PFSK-1 (cell line): Measurements from ENCODE around the gene SCAMP2.

ENCODE experiments used
- FOXP2 ChIP-seq: optimal IDR thresholded peaks from 2 replicates; pipeline ENCODE3; 2011; ENCODE audit warnings: borderline replicate concordance, control low read depth, inconsistent platforms; ENCODE audit not compliant: insufficient read depth; ENCODE audit errors: extremely low read length, extremely low read depth
- POLR2AphosphoS5 ChIP-seq: IDR thresholded peaks from 2 replicates; pipeline ENCODE4 v1.6.1; 2012; ENCODE audit warnings: low read depth, mild to moderate bottlenecking, control low read depth, low read length, moderate library complexity
- REST ChIP-seq, 2 experiments: IDR thresholded peaks; 2 replicates each; pipeline versions ENCODE4 v1.6.1 to v1.8.0; 2011 to 2012; ENCODE audit warnings: low read depth in 2 of 2, low read length in 2 of 2, control low read depth in 1 of 2, inconsistent platforms in 1 of 2, mild to moderate bottlenecking in 1 of 2, moderate library complexity in 1 of 2; ENCODE audit not compliant: insufficient read depth in 1 of 2
- SIN3A ChIP-seq: IDR thresholded peaks from 2 replicates; pipeline ENCODE4 v1.6.1; 2012; ENCODE audit warnings: mild to moderate bottlenecking, low read length, moderate library complexity, borderline replicate concordance; ENCODE audit not compliant: insufficient read depth
- TAF1 ChIP-seq: IDR thresholded peaks from 2 replicates; pipeline ENCODE4 v1.6.1; 2012; ENCODE audit warnings: low read length, control low read depth, borderline replicate concordance; ENCODE audit not compliant: insufficient read depth

GRCh38 chr15:74908635-74909034 lies 35.5 kb upstream of the SCAMP2 start:
- no peak for TF ChIP-seq POLR2AphosphoS5
- no peak for TF ChIP-seq REST (IDR thresholded peaks at IDR 0.05; ENCODE audit: insufficient read depth in 1 of 2, low read depth in 2 of 2, low read length in 2 of 2)
- no peak for TF ChIP-seq SIN3A
- no peak for TF ChIP-seq TAF1
- no peak for TF ChIP-seq FOXP2
